Muscle layer of colon (tissue), 2 donors: Measurements from ENCODE around the gene MSLN.

Source experiments
- H3K27ac ChIP-seq: one replicate; pipeline ENCODE4 v1.7.0; 2013; ENCODE audit warnings: low read depth, mild to moderate bottlenecking, low read length, moderate library complexity
- H3K27me3 ChIP-seq, 2 donors: one replicate each; pipeline ENCODE4 v1.7.0; 2013; ENCODE audit warnings: low read length in 2 of 2, mild to moderate bottlenecking in 2 of 2; ENCODE audit not compliant: insufficient read depth in 2 of 2, control insufficient read depth in 1 of 2
- H3K36me3 ChIP-seq: one replicate; pipeline ENCODE4 v1.7.0; 2013; ENCODE audit warnings: mild to moderate bottlenecking, low read length; ENCODE audit not compliant: insufficient read depth
- H3K4me1 ChIP-seq: one replicate; pipeline ENCODE4 v1.7.0; 2013; ENCODE audit warnings: mild to moderate bottlenecking, low read length; ENCODE audit not compliant: insufficient read depth
- H3K4me3 ChIP-seq, 2 donors: one replicate each; pipeline ENCODE4 v1.7.0; 2013; ENCODE audit warnings: low read length in 2 of 2, low read depth in 1 of 2, mild to moderate bottlenecking in 1 of 2, moderate library complexity in 1 of 2
- H3K9ac ChIP-seq: one replicate; pipeline ENCODE4 v1.7.0; 2013; ENCODE audit warnings: low read length
- H3K9me3 ChIP-seq: one replicate; pipeline ENCODE4 v1.7.0; 2013; ENCODE audit warnings: mild to moderate bottlenecking, low read length
- donor health status: abdominal sarcoma.
- donor health status: Adenocarcinoma of cecum.

Gene MSLN

GRCh38 chr16:792221-792995 is 31.9 kb downstream of the MSLN start:
- peaks cover 10% of the 10 kb centered on the region for H3K4me1 ChIP-seq
- peaks cover 0 to 13% of the 10 kb centered on the region in 2 donors for H3K27me3 ChIP-seq
- no peak overlapping the region for H3K9ac ChIP-seq
- no peak overlapping the region for H3K27ac ChIP-seq
- H3K4me3 ChIP-seq: no peak overlapping the region
- H3K9me3 ChIP-seq: no peaks in the 10 kb centered on the region
- H3K36me3 ChIP-seq: no peaks in the 10 kb centered on the region

DNA sequence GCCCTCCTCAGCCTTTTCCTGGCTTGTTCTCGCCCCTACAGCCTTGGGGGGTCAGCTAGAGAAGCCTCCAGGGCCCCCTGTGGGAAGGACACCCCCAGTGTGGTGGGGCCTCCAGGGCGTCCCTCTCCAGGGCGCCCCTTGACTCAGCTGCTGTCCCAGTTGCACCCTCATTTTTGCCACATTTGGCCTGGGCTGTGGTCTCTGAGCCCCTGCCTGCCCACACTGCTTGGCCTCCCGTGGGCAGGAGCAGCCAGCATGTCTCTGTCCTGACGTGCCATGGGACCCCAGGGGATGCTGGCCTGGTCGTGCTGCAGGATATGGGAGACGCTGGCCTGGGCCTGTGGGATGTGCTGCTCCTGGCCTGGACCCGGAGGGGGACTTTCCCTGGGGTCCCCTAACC is 32.9 kb downstream of the MSLN start:
- H3K9ac ChIP-seq: no peak overlapping the region
- H3K9me3 ChIP-seq: no peaks in the 10 kb centered on the region
- peaks cover 0 to 18% of the 10 kb centered on the region in 2 donors for H3K27me3 ChIP-seq
- H3K4me1 ChIP-seq: peaks cover 7% of the 10 kb centered on the region
- no peak overlapping the region for H3K27ac ChIP-seq
- H3K4me3 ChIP-seq: no peak overlapping the region
- H3K36me3 ChIP-seq: no peaks in the 10 kb centered on the region

DNA sequence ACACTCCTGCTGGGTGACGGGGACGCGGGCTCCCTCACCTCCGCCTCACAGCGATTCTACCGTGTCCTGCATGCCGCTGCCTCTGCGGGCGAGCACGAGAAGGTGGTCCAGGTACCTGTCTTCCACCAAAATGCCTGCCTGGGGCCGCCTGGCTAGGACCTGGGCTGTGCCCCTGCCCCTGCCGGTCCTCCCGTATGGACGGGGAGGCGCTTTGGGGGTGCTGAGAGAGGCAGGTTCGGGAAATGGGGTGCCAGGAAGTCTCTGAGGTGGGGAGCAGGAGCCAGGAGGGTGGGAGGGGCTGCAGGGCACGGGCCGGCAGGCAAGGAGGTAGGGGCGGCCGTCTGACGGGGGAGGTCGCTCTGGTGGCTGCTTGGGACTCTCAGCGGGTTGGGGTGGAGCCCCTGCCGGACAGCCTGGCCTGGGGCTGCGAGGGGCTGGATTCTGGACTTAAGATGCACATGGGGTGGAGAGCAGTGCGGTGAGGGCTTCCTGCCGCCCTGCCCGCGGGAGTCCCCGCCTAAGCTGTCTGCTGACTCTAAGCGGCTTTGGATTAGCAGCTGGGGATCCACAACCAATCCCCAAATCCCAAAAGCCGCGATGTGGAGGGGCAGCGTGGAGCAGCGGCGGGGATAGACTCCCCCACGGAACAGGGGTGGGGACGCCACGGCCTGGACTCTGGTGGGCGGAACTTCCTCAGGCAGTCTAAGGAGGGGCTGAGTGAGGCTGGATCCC is 33.7 kb downstream of the MSLN start:
- H3K4me1 ChIP-seq: peaks cover 1% of the 10 kb centered on the region
- no peaks in the 10 kb centered on the region for H3K9me3 ChIP-seq
- H3K4me3 ChIP-seq: no peak overlapping the region
- no peak overlapping the region for H3K27ac ChIP-seq
- peaks cover 0 to 23% of the 10 kb centered on the region in 2 donors for H3K27me3 ChIP-seq
- H3K36me3 ChIP-seq: no peaks in the 10 kb centered on the region
- no peak overlapping the region for H3K9ac ChIP-seq

DNA sequence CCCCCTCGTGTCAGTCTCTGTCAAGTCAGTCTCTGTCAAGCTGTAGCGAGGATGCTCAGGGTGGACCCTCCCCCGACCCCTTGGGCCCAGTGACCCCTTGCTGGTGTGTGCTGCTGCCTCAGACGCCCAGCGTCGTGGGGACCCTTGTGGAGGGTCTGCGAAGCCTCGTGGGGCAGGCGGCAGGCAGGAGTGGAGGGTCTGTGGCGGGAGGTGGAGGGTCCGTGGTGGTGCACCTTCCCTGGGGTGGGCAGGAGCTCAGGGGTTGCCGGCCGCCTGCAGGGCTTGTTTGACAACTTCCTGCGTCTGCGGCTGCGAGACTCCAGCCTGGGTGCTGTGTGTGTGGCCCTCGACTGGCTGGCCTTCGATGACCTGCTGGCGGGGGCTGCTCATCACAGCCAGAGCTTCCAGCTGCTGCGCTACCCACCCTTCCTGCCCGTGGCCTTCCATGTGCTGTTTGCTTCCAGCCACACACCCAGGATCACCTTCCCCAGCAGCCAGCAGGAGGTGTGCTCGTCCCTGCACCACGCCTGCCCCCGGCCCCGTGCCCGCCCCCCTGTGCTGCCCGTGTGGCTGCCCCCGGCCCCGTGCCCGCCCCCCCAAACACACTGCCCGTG is 34.4 kb downstream of the MSLN start:
- Histone ChIP-seq H3K9ac (no peak overlapping the region), H3K9me3 (no peaks in the 10 kb centered on the region), H3K36me3 (no peaks in the 10 kb centered on the region), H3K4me1 (no peaks in the 10 kb centered on the region), H3K27ac (no peak overlapping the region), H3K4me3 (no peak overlapping the region), H3K27me3 (peaks cover 0 to 24% of the 10 kb centered on the region in 2 donors)

- Histone ChIP-seq H3K9me3 (no peaks in the 10 kb centered on the region), H3K4me1 (no peaks in the 10 kb centered on the region), H3K36me3 (no peaks in the 10 kb centered on the region), H3K27ac (no peak overlapping the region), H3K27me3 (peaks cover 0 to 32% of the 10 kb centered on the region in 2 donors), H3K4me3 (no peak overlapping the region), H3K9ac (no peak overlapping the region)
Measured at GRCh38 chr16:795580-796229, 35.2 kb downstream of the MSLN start.

DNA sequence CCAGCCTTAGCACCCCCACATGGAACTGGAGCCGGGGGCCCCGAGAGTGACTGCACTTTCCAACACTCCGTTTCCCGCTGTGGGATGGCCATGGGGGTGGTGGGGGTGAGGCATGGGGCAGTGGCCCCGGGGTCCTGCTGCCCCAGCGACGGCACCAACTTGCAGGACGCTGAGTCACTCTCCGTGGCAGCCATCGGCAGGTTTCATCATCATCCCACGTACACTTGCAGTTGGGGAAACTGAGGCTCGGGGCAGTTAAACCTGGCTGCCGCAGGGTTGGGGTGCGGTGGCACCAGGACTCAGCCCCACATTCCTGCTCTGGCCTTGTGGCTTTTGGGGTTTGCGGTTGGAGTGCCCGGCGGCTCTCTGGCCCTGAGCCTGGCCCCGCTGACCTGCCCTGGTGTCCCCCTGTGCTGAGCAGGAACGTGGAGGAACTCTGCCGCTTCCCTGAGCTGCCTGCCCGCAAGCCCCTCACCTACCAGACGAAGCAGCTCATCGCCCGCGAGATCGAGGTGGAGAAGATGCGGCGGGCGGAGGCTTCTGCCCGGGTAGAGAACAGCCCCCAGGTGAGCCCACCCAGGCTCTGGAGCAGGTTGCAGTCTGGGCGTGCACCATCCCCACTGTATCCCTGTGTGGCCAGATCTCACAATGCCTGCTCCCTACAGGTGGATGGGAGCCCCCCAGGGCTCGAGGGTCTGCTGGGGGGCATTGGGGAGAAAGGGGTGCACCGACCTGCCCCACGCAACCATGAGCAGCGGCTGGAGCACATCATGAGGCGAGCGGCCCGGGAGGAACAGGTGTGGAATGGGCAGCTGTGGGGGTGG is 36.0 kb downstream of the MSLN start:
- Histone ChIP-seq H3K36me3 (no peaks in the 10 kb centered on the region), H3K9me3 (no peaks in the 10 kb centered on the region), H3K27ac (no peak overlapping the region), H3K4me1 (no peaks in the 10 kb centered on the region), H3K27me3 (peaks cover 7 to 40% of the 10 kb centered on the region in 2 donors), H3K4me3 (no peak overlapping the region), H3K9ac (no peak overlapping the region)

DNA sequence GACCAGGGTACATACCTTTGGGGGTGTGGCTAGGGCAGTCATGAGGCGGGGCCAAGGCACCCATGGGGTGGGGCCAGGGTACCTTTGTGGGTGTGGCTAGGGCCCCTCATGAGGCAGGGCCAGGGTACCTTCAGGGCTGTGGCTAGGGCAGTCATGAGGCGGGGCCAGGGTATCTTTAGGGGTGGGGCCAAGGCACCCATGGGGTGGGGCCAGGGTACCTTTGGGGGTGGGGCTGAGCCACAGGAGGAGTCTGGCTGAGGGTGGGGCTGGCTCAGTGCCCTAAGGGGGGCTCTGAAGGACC is 36.5 kb downstream of the MSLN start:
- Histone ChIP-seq H3K36me3 (no peaks in the 10 kb centered on the region), H3K9ac (no peak overlapping the region), H3K4me1 (no peaks in the 10 kb centered on the region), H3K27me3 (peaks cover 7 to 45% of the 10 kb centered on the region in 2 donors), H3K9me3 (no peaks in the 10 kb centered on the region), H3K4me3 (no peak overlapping the region), H3K27ac (no peak overlapping the region)

DNA sequence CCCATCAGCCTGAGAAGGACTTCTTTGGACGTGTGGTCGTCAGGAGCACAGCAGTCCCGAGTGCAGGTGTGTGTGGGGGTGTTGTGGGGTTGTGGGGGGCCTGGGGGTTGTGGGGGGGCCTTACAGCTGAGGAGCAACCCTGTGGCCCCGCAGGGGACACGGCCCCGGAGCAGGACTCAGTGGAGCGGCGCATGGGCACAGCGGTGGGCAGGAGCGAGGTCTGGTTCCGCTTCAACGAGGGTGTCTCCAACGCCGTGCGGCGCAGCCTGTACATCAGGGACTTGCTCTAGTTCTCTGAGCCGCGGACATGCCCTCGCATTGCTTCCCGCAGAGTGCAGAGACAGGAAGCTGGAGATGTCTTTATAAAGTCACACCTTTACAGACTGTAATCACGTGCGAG is 37.2 kb downstream of the MSLN start:
- H3K36me3 ChIP-seq: no peaks in the 10 kb centered on the region
- no peaks in the 10 kb centered on the region for H3K9me3 ChIP-seq
- no peak overlapping the region for H3K9ac ChIP-seq
- no peaks in the 10 kb centered on the region for H3K4me1 ChIP-seq
- peaks cover 7 to 51% of the 10 kb centered on the region in 2 donors for H3K27me3 ChIP-seq
- H3K4me3 ChIP-seq: no peak overlapping the region
- no peak overlapping the region for H3K27ac ChIP-seq

DNA sequence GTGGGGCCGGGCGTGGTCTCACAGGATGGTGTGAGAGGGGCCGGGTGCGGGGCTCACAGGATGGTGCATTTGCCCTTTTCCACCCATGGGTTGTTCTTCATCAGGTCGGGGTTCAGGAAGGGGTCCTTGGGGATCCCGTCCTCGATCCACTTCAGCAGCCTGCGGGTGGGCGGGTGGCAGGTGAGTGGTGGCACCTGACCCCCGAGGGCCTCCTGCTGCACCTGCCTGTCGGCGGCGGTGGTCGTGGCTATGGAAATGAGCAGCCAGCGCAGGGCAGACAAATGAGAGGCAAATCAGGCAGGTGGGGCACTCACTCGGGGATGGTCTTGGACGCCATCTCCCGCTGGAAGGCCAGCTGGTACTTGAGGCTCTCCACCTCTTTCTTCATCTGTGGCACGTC is 38.1 kb downstream of the MSLN start:
- peaks cover 7 to 59% of the 10 kb centered on the region in 2 donors for H3K27me3 ChIP-seq
- no peak overlapping the region for H3K27ac ChIP-seq
- H3K9ac ChIP-seq: no peak overlapping the region
- no peaks in the 10 kb centered on the region for H3K36me3 ChIP-seq
- H3K4me3 ChIP-seq: no peak overlapping the region
- no peaks in the 10 kb centered on the region for H3K9me3 ChIP-seq
- H3K4me1 ChIP-seq: no peaks in the 10 kb centered on the region

GRCh38 chr16:799111-799947 is 38.8 kb downstream of the MSLN start:
- Histone ChIP-seq H3K9ac (no peak overlapping the region), H3K4me1 (no peaks in the 10 kb centered on the region), H3K27ac (no peak overlapping the region), H3K9me3 (no peaks in the 10 kb centered on the region), H3K4me3 (no peak overlapping the region), H3K27me3 (peaks cover 7 to 59% of the 10 kb centered on the region in 2 donors), H3K36me3 (no peaks in the 10 kb centered on the region)
